GM12878 (cell line): Measurements from ENCODE around the gene DNAH9. TPM values are rescaled to one million over a fixed set of nuclear protein-coding genes. Genes with fewer than 3 reads are reported as not detected.

Experiments
- ATAC-seq: fragments of 200-7000 bp; cut with Tn5 transposase; 3 replicates; pipeline ENCODE4 v1.9.1; 2020; ENCODE audit warnings: mild to moderate bottlenecking, moderate library complexity
- BruUV-seq: library from RNA; stranded (reverse); fragments of 400-500 nt; replicated peaks from 2 replicates; lab custom pipeline; 2021; lab: Mats Ljungman, UMichigan
- CTCF ChIA-PET: fragments of 300-600 bp; sonication (Branson Sonifier 250); formaldehyde crosslinking; extraction: SDS; loops from one replicate; lab custom pipeline; 2021; ENCODE audit warnings: inconsistent platforms; lab: Yijun Ruan, JAX
- POLR2A ChIA-PET: fragments of 350-600 bp; formaldehyde crosslinking; extraction: SDS; loops from one replicate; lab custom pipeline; 2021; ENCODE audit warnings: inconsistent platforms; lab: Charles Lee
- RAD21 ChIA-PET: fragments of 300-600 bp; sonication (Branson Sonifier 250); formaldehyde crosslinking; loops from one replicate; lab custom pipeline; 2023; ENCODE audit warnings: antibody characterized with exemption; ENCODE audit not compliant: unreplicated experiment; lab: Charles Lee
- SMC1A ChIA-PET: fragments of 300-600 bp; sonication (Branson Sonifier 250); formaldehyde crosslinking; loops from one replicate; lab custom pipeline; 2023; ENCODE audit not compliant: unreplicated experiment, uncharacterized antibody; lab: Charles Lee
- DNase-seq: peaks from one replicate; pipeline ENCODE4 v3.0.0-alpha.2; 2011; ENCODE audit warnings: low read depth, low spot score
- FAIRE-seq: peaks from 3 replicates; lab custom pipeline; 2011; peaks lifted over from hg19 to GRCh38; lab: Jason Lieb, UNC
- H2AFZ ChIP-seq: 2 replicates; pipeline ENCODE4 v1.6.0; 2011; ENCODE audit warnings: low read depth, low read length, control low read depth; ENCODE audit not compliant: control insufficient read depth
- H3K27ac ChIP-seq: 2 replicates; pipeline ENCODE4 v1.5.1; 2011; ENCODE audit warnings: control low read depth; ENCODE audit not compliant: control insufficient read depth, insufficient read depth
- H3K27me3 ChIP-seq, 2 experiments: replicated peaks in 1 of 2; 2 replicates each; pipeline versions ENCODE4 v1.6.0 to v1.6.1; 2011; ENCODE audit warnings: low read length in 1 of 2; ENCODE audit not compliant: control insufficient read depth in 2 of 2, insufficient read depth in 2 of 2
- H3K36me3 ChIP-seq, 2 experiments: 2 replicates each; pipeline ENCODE4 v1.5.1; 2011; ENCODE audit warnings: low read length in 1 of 2; ENCODE audit not compliant: control insufficient read depth in 2 of 2, insufficient read depth in 2 of 2
- H3K4me1 ChIP-seq: 2 replicates; pipeline ENCODE4 v1.6.1; 2011; ENCODE audit warnings: mild to moderate bottlenecking, low read length, moderate library complexity, mixed read lengths; ENCODE audit not compliant: control insufficient read depth, insufficient read depth
- H3K4me2 ChIP-seq: 2 replicates; pipeline ENCODE4 v1.6.0; 2011; ENCODE audit warnings: control low read depth; ENCODE audit not compliant: control insufficient read depth, insufficient read depth
- H3K4me3 ChIP-seq: fragments of 200-600 bp; sonication (generic); 2 replicates; pipeline ENCODE4 v1.5.1; 2016
- H3K79me2 ChIP-seq: 2 replicates; pipeline ENCODE4 v1.6.0; 2011; ENCODE audit warnings: low read length; ENCODE audit not compliant: control insufficient read depth, insufficient read depth
- H3K9ac ChIP-seq: 2 replicates; pipeline ENCODE4 v1.8.0; 2011; ENCODE audit warnings: low read length, control low read depth, mixed read lengths; ENCODE audit not compliant: control insufficient read depth, insufficient read depth
- H3K9me3 ChIP-seq: replicated peaks from 3 replicates; pipeline ENCODE4 v1.5.1; 2011; ENCODE audit warnings: mild to moderate bottlenecking, low read length; ENCODE audit not compliant: control insufficient read depth, insufficient read depth
- H4K20me1 ChIP-seq: 2 replicates; pipeline ENCODE4 v1.6.0; 2011; ENCODE audit not compliant: control insufficient read depth, insufficient read depth
- CBX5 ChIP-seq: sonication (generic); IDR thresholded peaks from 2 replicates; pipeline ENCODE4 v1.6.1; 2016; ENCODE audit warnings: low read depth, moderate library complexity, mild to moderate bottlenecking, inconsistent platforms
- HDGF ChIP-seq: fragments of 450-650 bp; IDR thresholded peaks from 2 replicates; pipeline ENCODE4 v1.6.1; 2016; ENCODE audit warnings: antibody characterized with exemption
- IRF3 ChIP-seq: fragments of 450-650 bp; IDR thresholded peaks from 2 replicates; pipeline ENCODE4 v1.6.1; 2014; ENCODE audit warnings: mild to moderate bottlenecking
- MEF2B ChIP-seq: fragments of 450-650 bp; IDR thresholded peaks from 2 replicates; pipeline ENCODE4 v1.6.1; 2018; ENCODE audit warnings: mild to moderate bottlenecking, moderate library complexity; ENCODE audit not compliant: partially characterized antibody, poor library complexity, severe bottlenecking
- RCOR1 ChIP-seq: conservative IDR thresholded peaks from 2 replicates; pipeline ENCODE4 v1.6.1; 2012; ENCODE audit warnings: low read depth, low read length, improper control_type of control experiment
- SMAD1 ChIP-seq: fragments of 450-650 bp; IDR thresholded peaks from 2 replicates; pipeline ENCODE4 v1.6.1; 2018; ENCODE audit warnings: mild to moderate bottlenecking, low read depth; ENCODE audit not compliant: partially characterized antibody
- TARDBP ChIP-seq: IDR thresholded peaks from 2 replicates; pipeline ENCODE4 v1.6.1; 2016; ENCODE audit warnings: borderline replicate concordance
- ZNF384 ChIP-seq: IDR thresholded peaks from 2 replicates; pipeline ENCODE4 v1.6.1; 2012; ENCODE audit warnings: low read depth, mild to moderate bottlenecking, low read length, improper control_type of control experiment, borderline replicate concordance
- ZNF592 ChIP-seq: fragments of 450-650 bp; IDR thresholded peaks from 2 replicates; pipeline ENCODE4 v1.6.1; 2017; ENCODE audit warnings: mild to moderate bottlenecking, moderate library complexity
- ZNF687 ChIP-seq: fragments of 450-650 bp; IDR thresholded peaks from 2 replicates; pipeline ENCODE4 v1.6.1; 2017; ENCODE audit warnings: mild to moderate bottlenecking, moderate library complexity
- WGBS: methylation state at CpG from one replicate; pipeline ENCODE4 v1.1.6; 2016; ENCODE audit warnings: low lambda C conversion rate; ENCODE audit not compliant: insufficient replicate concordance, insufficient coverage; ENCODE audit errors: missing lambda C conversion rate; 5-methylcytosine and 5-hydroxymethylcytosine counted together
- in situ Hi-C: fragments of 300-500 bp; cut with MboI; formaldehyde crosslinking; loops from 9 replicates; pipeline ENCODE4 v1.14.3; 2018; ENCODE audit warnings: mixed read lengths
- intact Hi-C: fragments of 100-400 bp; cut with micrococcal nuclease; formaldehyde crosslinking; loops from one replicate; pipeline ENCODE4 v1.14.2; 2022; ENCODE audit not compliant: unreplicated experiment
- polyA plus RNA-seq, 11 experiments: library from polyadenylated mRNA; depleted of rRNA in 4 of 11; unstranded in 6 of 11; stranded (reverse) in 5 of 11; fragments of >200 nt; fragmentation: Nextera tagmentation in 4 of 11; fragmentation: Illumina TruSeq in 1 of 11; extraction: Ambion mirVana in 4 of 11; extraction: Trizol in 1 of 11; gene quantifications; 1 replicate in 1 of 11; 2 replicates in 10 of 11; pipeline versions ENCODE4 v1.2.1 to v1.2.3, GENCODE V29; 2011 to 2016; ENCODE audit warnings: inconsistent platforms in 2 of 11, missing spikeins in 2 of 11, low read depth in 1 of 11
- total RNA-seq, 4 experiments: library from RNA; depleted of rRNA in 3 of 4; stranded (reverse); fragments of >200 nt in 3 of 4; fragmentation: Illumina TruSeq in 1 of 4; extraction: Trizol in 1 of 4; gene quantifications; 2 replicates each; pipeline versions ENCODE4 v1.2.1 to v1.2.3, GENCODE V29; 2013 to 2021

The DNAH9 gene
- total and polyA plus RNA-seq, 10 of the 15 experiments (the other 5 are each of a cell fraction or from before 2014, with no cell fraction given): 0.10 to 0.40 (median 0.19) TPM; not detected in 7

- no peaks in the 10 kb centered on the region for H3K27me3 ChIP-seq
- FAIRE-seq (no peak), DNase-seq (no peak), ATAC-seq (no peak)
- H3K4me1 ChIP-seq: no peaks in the 10 kb centered on the region
- no peaks in the 10 kb centered on the region for H4K20me1 ChIP-seq
- 47% methylated on average over 10 of the region's 10 CpGs for WGBS
- no peak overlapping the region for H2AFZ ChIP-seq
- H3K27ac ChIP-seq: no peak overlapping the region
- H3K4me3 ChIP-seq: no peak overlapping the region
- RAD21 ChIA-PET: no interaction called here
- H3K4me2 ChIP-seq: no peak overlapping the region
- POLR2A ChIA-PET: no interaction called here
- intact Hi-C loops: loop anchor here (10.0 kb wide), 1 partner anchor 1058 kb away; no protein-coding TSS in a partner anchor
- CTCF ChIA-PET: no interaction called here
- no peak overlapping the region for H3K9ac ChIP-seq
- no peaks in the 10 kb centered on the region for H3K79me2 ChIP-seq
- BruUV-seq: no TSS peak
- in situ Hi-C loops: loop anchor here (25.0 kb wide), 1 partner anchor 1045 kb away; no protein-coding TSS in a partner anchor
- SMC1A ChIA-PET: no interaction called here
- H3K9me3 ChIP-seq: no peaks in the 10 kb centered on the region; the same call in 2 of the 3 replicates
- H3K36me3 ChIP-seq: no peaks in the 10 kb centered on the region
- no peak for TF ChIP-seq CBX5
- TF ChIP-seq IRF3: no peak
- TF ChIP-seq RCOR1: no peak
- no peak for TF ChIP-seq SMAD1
- no peak for TF ChIP-seq MEF2B
- TF ChIP-seq ZNF592: no peak
- TF ChIP-seq TARDBP: no peak
- no peak for TF ChIP-seq HDGF
- no peak for TF ChIP-seq ZNF687
- no peak for TF ChIP-seq ZNF384
These were observed 334.1 kb downstream of the DNAH9 start for GRCh38 chr17:11932337-11932898.
